ENCODE measurements around the gene EDN1.

DNA sequence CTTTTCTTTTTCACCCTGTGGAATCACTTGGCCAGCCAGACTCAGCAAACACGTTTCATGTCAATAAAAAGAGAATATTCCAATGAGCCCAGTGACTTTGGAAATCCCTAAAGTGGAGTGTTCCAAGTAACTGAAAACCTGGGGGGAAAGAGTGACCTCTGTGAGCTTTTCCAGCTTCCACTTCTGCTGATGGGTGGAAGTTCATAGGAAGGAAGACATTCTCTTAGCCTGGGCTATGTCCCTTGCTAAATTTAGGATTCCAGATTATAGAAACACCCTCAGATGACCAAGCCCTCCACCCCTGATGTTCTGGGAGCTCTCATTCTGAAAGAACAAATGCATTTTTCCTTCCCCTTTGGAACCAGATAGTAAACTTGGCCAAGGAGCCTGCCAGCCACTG is 44.8 kb upstream of the EDN1 start:
- TF ChIP-seq, protein P1, sequence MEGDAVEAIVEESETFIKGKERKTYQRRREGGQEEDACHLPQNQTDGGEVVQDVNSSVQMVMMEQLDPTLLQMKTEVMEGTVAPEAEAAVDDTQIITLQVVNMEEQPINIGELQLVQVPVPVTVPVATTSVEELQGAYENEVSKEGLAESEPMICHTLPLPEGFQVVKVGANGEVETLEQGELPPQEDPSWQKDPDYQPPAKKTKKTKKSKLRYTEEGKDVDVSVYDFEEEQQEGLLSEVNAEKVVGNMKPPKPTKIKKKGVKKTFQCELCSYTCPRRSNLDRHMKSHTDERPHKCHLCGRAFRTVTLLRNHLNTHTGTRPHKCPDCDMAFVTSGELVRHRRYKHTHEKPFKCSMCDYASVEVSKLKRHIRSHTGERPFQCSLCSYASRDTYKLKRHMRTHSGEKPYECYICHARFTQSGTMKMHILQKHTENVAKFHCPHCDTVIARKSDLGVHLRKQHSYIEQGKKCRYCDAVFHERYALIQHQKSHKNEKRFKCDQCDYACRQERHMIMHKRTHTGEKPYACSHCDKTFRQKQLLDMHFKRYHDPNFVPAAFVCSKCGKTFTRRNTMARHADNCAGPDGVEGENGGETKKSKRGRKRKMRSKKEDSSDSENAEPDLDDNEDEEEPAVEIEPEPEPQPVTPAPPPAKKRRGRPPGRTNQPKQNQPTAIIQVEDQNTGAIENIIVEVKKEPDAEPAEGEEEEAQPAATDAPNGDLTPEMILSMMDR (IDR thresholded peaks at IDR 0.05), result no peak
- no peak for TF ChIP-seq POLR2A (IDR thresholded peaks at IDR 0.05)
